ENCODE measurements around the gene CDH23.

DNA sequence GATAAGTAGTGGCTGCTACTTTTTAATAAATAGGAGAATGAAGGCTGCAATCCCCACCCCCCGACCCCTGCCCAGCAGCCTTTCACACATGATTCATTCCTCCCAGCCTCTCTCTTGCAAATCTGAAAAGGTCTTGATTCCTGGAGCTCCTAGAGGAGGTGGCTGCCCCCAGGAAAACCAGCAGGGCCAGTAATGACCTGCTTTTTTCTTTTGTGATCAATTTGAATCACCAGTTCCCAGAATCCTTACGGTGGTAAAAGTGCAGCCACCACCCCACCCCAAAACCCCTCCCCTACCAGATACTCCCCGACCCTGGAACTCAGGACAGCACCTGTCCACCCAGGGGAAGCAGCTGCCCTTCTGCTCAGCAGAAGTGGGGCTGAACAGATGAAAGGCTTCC lies 213.9 kb downstream of the CDH23 start:
- TF ChIP-seq, protein P1, sequence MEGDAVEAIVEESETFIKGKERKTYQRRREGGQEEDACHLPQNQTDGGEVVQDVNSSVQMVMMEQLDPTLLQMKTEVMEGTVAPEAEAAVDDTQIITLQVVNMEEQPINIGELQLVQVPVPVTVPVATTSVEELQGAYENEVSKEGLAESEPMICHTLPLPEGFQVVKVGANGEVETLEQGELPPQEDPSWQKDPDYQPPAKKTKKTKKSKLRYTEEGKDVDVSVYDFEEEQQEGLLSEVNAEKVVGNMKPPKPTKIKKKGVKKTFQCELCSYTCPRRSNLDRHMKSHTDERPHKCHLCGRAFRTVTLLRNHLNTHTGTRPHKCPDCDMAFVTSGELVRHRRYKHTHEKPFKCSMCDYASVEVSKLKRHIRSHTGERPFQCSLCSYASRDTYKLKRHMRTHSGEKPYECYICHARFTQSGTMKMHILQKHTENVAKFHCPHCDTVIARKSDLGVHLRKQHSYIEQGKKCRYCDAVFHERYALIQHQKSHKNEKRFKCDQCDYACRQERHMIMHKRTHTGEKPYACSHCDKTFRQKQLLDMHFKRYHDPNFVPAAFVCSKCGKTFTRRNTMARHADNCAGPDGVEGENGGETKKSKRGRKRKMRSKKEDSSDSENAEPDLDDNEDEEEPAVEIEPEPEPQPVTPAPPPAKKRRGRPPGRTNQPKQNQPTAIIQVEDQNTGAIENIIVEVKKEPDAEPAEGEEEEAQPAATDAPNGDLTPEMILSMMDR (optimal IDR thresholded peaks at IDR 0.05 in 1 of 3, IDR thresholded peaks at IDR 0.05 in 1 of 3, conservative IDR thresholded peaks at IDR 0.05 in 1 of 3; ENCODE audit: extremely low read depth in 1 of 3, insufficient read depth in 2 of 3, low read length in 3 of 3), result no peak
- TF ChIP-seq EZH2 (IDR thresholded peaks at IDR 0.05; ENCODE audit: low read length), result no peak
